Stimulated activated CD4-positive, alpha-beta T cell treated with anti-CD3 and anti-CD28 coated beads, Interleukin-2, amount 100 ng/mL, for 48 hours (primary cell): ENCODE results near the gene FAM47A.

Experiments used
- DNase-seq, 2 donors: peaks; one replicate each; pipeline ENCODE4 v3.0.0-alpha.2; 2020

FAM47A gene

GRCh38 chrX:34132028-34132427 is at the start of gene FAM47A:
Gene FAM47A, minus strand, starts transcription at chrX:34132314. Its CDS starts 36 bp downstream, at chrX:34132278.
- DNase-seq: no peak

- DNase-seq: no peak
Observed at GRCh38 chrX:34147345-34147744, 15.2 kb upstream of the FAM47A start.

- DNase-seq: no peak
Observed at GRCh38 chrX:34146906-34147305, 14.8 kb upstream of the FAM47A start.

GRCh38 chrX:34144246-34144645 is 12.1 kb upstream of the FAM47A start:
- no peak for DNase-seq

- no peak for DNase-seq
Observed at GRCh38 chrX:34140816-34141215, 8.7 kb upstream of the FAM47A start.

GRCh38 chrX:34130980-34131744 is 952 bp downstream of the FAM47A start:
- DNase-seq: no peak

GRCh38 chrX:34130501-34130900 is 1.6 kb downstream of the FAM47A start:
- no peak for DNase-seq

- no peak for DNase-seq
Observed at GRCh38 chrX:34126011-34126410, 6.1 kb downstream of the FAM47A start.

- no peak for DNase-seq
Observed at GRCh38 chrX:34119122-34119521, 13.0 kb downstream of the FAM47A start.

GRCh38 chrX:34112459-34112858 is 19.7 kb downstream of the FAM47A start:
- DNase-seq: no peak
